ENCODE results near the gene PAX3. TPM values are rescaled to one million over a fixed set of nuclear protein-coding genes. Genes with fewer than 3 reads are reported as not detected.

PAX3 gene
- total RNA-seq, 4 donors from 2014 or later = not detected

DNA sequence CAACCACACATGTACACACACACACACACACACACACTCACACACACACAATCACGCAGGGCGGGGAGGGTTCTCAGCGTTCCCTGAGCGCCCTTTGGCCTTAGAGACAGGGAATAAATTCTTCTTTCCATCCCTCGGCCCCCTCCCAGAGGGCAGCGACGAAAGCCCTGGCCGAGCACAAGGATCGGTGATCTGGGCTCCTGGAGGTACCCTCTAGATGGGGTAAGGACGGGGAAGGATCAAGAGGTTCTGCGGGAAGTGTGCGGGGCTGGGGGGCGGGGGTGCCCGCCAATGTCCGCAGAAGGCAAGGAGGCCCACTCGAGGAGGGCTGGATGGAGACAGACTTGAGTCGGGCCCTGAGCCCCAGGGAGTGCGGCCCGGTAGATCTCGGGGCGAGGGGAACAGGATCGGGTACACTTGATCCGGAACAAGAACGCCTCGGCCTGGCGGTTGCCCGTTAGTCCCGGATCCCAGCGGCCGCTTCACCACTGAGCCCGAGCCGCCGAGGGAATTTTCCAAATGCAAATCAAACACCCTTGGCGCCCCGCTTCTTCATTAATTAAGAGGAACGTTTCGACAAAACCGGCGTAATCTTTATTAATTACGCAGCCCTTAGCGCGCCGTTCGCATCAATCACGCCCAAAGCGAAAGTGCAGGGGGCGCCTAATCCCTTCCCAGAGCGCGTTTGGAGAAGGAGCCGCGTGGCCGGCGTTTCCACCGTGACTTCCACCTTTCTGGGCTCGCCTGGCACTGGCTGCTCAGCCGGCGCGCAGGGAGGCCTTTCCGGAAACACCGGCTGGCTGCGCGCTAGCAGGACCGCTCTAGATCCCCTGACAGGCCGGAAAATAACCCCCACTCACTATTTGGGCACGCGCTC is 7.0 kb upstream of the PAX3 start:
- Histone ChIP-seq H3K27me3 (peaks cover 0 to 80% of the 10 kb centered on the region in 2 donors), H3K36me3 (no peaks in the 10 kb centered on the region), H3K27ac (no peak overlapping the region), H3K4me3 (peak overlapping the region; percentile 24 to 55 (median 46)), H3K4me1 (peaks cover 0 to 27% (median 5%) of the 10 kb centered on the region in 4 donors), H3K9me3 (no peaks in the 10 kb centered on the region)
- DNase-seq = peak in 2 of 3 donors; percentile 60 to 61
- no peak for TF ChIP-seq CTCF (IDR thresholded peaks at IDR 0.05)
- TF ChIP-seq POLR2A (IDR thresholded peaks at IDR 0.05) = no peak

DNA sequence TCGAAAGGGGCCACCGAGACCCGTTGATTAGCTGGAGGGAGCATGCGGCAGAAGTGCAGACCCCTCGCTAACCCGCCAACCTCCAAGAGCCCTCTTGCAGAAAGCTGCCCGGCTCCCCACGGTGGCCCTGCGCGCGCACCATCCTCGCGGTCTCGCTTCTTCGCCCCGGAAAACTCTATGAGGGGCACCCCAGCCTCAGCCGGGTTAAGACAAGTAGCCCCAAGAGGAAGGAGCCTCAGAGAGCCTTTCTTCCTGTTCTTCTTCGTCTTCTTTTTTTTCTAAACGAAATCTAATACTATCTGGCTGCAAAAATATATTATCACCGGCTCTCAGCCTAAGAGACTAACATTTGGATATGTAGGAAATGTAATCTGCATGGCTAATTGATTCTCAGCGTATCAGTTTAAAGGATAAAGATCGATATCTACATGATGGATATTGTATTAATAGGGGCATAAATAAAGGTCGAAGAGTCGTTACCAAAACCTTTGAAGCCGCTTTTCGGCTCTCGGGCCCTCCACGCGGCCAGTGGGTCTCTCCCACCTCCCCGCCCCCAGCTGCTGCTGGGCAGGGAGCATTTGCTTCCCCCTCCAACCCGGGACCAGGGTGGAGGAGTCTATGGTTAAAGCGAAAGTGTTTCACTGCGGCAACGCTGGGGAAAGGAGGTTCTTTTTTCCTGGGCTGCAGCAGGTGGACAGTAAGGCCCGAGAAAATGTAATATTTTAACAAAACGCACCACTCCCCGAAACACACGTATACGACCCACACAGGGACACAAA is 6.1 kb upstream of the PAX3 start:
- peak overlapping the region; percentile 24 to 55 (median 46) for H3K4me3 ChIP-seq
- peak in 1 of 3 donors; percentile 51 for DNase-seq
- no peaks in the 10 kb centered on the region for H3K36me3 ChIP-seq
- H3K9me3 ChIP-seq = no peaks in the 10 kb centered on the region
- H3K27ac ChIP-seq = no peak overlapping the region
- peaks cover 0 to 27% (median 5%) of the 10 kb centered on the region in 4 donors for H3K4me1 ChIP-seq
- H3K27me3 ChIP-seq = peaks cover 0 to 81% of the 10 kb centered on the region in 2 donors
- no peak for TF ChIP-seq CTCF (IDR thresholded peaks at IDR 0.05)
- TF ChIP-seq POLR2A (IDR thresholded peaks at IDR 0.05) = no peak

DNA sequence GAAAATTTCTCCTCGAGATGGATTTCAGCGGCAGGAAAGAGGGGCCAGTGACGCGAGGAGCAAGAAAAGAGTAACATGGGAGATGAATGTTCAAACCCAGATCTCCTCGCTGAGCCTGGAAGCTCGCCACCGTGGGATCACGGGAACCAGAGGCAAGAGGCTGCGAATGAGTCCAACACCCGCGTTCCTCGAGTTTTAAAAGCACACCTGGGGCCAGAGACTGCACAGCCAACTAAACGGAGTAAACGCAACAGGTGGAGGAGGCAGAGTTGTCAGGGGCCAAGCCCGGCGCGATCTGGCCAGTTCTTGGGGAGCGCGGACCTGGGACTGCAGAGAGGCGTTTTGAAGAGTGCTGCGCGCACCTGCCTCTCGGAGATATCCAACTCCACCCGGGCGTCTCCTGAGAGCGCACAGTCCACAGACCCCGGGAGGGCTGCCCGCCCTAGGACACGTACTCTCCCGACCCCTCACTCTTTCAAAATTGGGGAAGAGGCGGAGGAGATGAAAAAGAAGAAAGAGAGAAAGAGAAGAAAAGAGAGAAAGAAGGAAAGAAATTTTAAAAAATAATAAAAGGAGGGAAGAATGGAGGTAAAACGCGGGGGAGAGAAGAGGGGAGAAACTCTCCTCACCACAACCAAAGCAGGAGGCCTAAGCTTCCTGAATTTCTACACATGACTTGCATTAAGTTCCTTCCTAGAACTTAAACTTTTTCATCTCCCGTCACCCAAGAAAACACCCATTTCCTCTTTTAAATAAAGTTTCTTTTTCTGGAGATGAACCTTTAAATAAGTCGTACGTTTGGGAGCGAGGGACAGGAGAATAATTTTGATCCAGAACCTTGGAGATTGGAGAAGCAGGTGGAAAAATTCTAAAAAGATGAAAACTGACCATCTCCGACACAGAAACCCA is 5.3 kb upstream of the PAX3 start:
- Histone ChIP-seq H3K4me3 (peak overlapping the region in 1 of 4 donors; percentile 55), H3K27ac (no peak overlapping the region), H3K27me3 (peaks cover 0 to 82% of the 10 kb centered on the region in 2 donors), H3K9me3 (no peaks in the 10 kb centered on the region), H3K36me3 (no peaks in the 10 kb centered on the region), H3K4me1 (peaks cover 0 to 28% (median 5%) of the 10 kb centered on the region in 4 donors)
- no peak for DNase-seq
- TF ChIP-seq CTCF (IDR thresholded peaks at IDR 0.05) (no peak), POLR2A (IDR thresholded peaks at IDR 0.05) (no peak)

DNA sequence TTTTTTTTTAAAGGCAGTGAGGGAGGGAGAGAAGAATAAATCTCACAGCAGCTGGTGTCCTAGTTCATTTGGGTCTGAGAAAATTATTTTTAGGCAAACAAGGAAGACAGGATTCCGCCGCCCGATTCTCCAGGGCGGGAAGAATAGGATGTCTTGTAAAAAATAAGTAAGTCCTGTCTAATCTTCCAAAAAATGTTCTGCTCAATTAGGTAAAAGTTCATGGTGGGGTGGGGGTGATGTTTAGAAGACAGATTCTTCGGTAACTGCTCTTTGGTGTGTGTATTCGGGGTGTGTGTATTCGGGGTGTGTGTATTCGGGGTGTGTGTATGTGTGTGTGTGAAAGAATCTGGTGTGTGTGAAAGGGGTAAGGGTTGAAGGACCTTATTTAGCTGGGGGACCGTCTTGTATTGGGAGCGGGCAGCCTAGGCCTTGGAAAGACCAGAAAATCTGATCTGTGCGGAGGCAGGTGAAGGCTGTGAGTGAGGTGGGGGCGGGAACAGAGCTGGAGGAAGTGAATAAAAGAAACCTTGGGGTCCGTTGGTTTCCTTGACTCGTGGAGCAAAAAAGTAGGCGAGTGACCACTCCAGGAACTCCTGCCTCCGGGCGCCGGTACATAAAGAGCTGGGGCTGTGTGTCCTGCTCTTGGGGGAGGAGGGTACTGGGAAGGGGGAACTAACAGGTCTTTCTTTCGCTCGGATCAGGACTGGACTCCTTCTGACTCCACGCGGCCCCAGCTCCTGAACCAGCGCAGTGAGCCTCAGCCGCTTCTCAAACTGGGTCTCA is 4.4 kb upstream of the PAX3 start:
- no peak for DNase-seq
- H3K36me3 ChIP-seq = no peaks in the 10 kb centered on the region
- peaks cover 0 to 84% of the 10 kb centered on the region in 2 donors for H3K27me3 ChIP-seq
- no peak overlapping the region for H3K4me3 ChIP-seq
- peaks cover 0 to 36% (median 5%) of the 10 kb centered on the region in 4 donors for H3K4me1 ChIP-seq
- H3K9me3 ChIP-seq = no peaks in the 10 kb centered on the region
- no peak overlapping the region for H3K27ac ChIP-seq
- TF ChIP-seq POLR2A (IDR thresholded peaks at IDR 0.05) (no peak), CTCF (IDR thresholded peaks at IDR 0.05) (no peak)

Measured in Peyer's patch (tissue), 4 donors.